Measurements from ENCODE around the gene COPG1. TPM values are rescaled to one million over a fixed set of nuclear protein-coding genes. Genes with fewer than 3 reads are reported as not detected.

Gene COPG1
- total and polyA plus RNA-seq, 2 of the 13 experiments (the other 11 are each of a cell fraction or from before 2014, with no cell fraction given) = 98.6 to 166 TPM

DNA sequence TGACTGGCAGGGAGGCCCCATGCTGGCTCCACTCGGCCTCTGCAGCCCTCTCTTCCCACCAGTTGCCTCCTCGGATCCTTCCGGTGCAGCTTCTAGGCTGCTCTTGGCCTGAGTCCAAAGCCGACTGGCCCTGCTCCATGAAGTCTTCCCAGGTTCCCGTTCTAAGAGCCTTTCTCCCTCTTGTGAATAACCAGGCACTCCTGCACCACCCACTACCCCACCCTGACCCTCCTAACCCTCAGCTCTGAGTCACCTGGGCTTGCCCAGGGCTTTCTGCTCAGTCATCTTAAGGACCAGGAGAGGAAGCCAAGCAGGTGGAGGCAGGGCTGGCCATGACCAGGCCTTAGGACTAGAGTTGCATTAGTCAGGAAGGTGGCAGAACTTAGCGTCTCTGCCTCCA is 37.6 kb upstream of the COPG1 start (continued):
- TF ChIP-seq PATZ1 (CRISPR knock-in tag; IDR thresholded peaks at IDR 0.05) = no peak
- TF ChIP-seq MYC (CRISPR knock-in tag; IDR thresholded peaks at IDR 0.05; ENCODE audit: borderline replicate concordance) = 0 out of 2 replicates have a peak, but pooled peaks have one; percentile 36
- TF ChIP-seq FOXP4 (CRISPR knock-in tag; IDR thresholded peaks at IDR 0.05) = 0 out of 2 replicates have a peak, but pooled peaks have one; percentile 19
- no peak for TF ChIP-seq HOXA7 (CRISPR knock-in tag; IDR thresholded peaks at IDR 0.05)
- TF ChIP-seq ZNF234 (CRISPR knock-in tag; conservative IDR thresholded peaks at IDR 0.05) = no peak
- TF ChIP-seq SP140L (CRISPR knock-in tag; IDR thresholded peaks at IDR 0.05; ENCODE audit: borderline replicate concordance) = no peak
- peak; percentile 18; the same call in 1 of the 2 replicates for TF ChIP-seq NFKB2 (CRISPR knock-in tag; IDR thresholded peaks at IDR 0.05; ENCODE audit: borderline replicate concordance)
- peak; percentile 30; the same call in 1 of the 2 replicates for TF ChIP-seq PHF8 (CRISPR knock-in tag; IDR thresholded peaks at IDR 0.05)
- TF ChIP-seq TARDBP (CRISPR knock-in tag; IDR thresholded peaks at IDR 0.05) = no peak
- TF ChIP-seq ZNF10 (CRISPR knock-in tag; IDR thresholded peaks at IDR 0.05; ENCODE audit: borderline replicate concordance, low read depth) = no peak
- peak; percentile 39; the same call in 1 of the 2 replicates for TF ChIP-seq NFE2 (CRISPR knock-in tag; IDR thresholded peaks at IDR 0.05)
- no peak for TF ChIP-seq ZNF562 (CRISPR knock-in tag; IDR thresholded peaks at IDR 0.05; ENCODE audit: borderline replicate concordance)
- TF ChIP-seq ATAD3A (CRISPR knock-in tag; IDR thresholded peaks at IDR 0.05) = no peak
- TF ChIP-seq ZNF44 (CRISPR knock-in tag; IDR thresholded peaks at IDR 0.05) = no peak
- TF ChIP-seq ZNF430 (CRISPR knock-in tag; IDR thresholded peaks at IDR 0.05) = no peak
- TF ChIP-seq KLF11 (CRISPR knock-in tag; IDR thresholded peaks at IDR 0.05) = no peak
- no peak for TF ChIP-seq ZKSCAN8 (CRISPR knock-in tag; IDR thresholded peaks at IDR 0.05; ENCODE audit: borderline replicate concordance)
- TF ChIP-seq CHD4 (IDR thresholded peaks at IDR 0.05; ENCODE audit: borderline replicate concordance, low read length) = no peak
- no peak for TF ChIP-seq RFX1 (IDR thresholded peaks at IDR 0.05)
- no peak for TF ChIP-seq NFRKB (IDR thresholded peaks at IDR 0.05)
- TF ChIP-seq ZNF530 (CRISPR knock-in tag; IDR thresholded peaks at IDR 0.05; ENCODE audit: low read depth) = no peak
- no peak for TF ChIP-seq AKAP8 (CRISPR knock-in tag; IDR thresholded peaks at IDR 0.05)
- no peak for TF ChIP-seq HNF4A (CRISPR knock-in tag; IDR thresholded peaks at IDR 0.05)
- TF ChIP-seq ZNF367 (CRISPR knock-in tag; IDR thresholded peaks at IDR 0.05; ENCODE audit: borderline replicate concordance) = no peak
- TF ChIP-seq TSC22D2 (CRISPR knock-in tag; IDR thresholded peaks at IDR 0.05; ENCODE audit: borderline replicate concordance) = no peak
- peak; percentile 48 for TF ChIP-seq ZMYM3 (CRISPR knock-in tag; IDR thresholded peaks at IDR 0.05)
- TF ChIP-seq, protein P1, sequence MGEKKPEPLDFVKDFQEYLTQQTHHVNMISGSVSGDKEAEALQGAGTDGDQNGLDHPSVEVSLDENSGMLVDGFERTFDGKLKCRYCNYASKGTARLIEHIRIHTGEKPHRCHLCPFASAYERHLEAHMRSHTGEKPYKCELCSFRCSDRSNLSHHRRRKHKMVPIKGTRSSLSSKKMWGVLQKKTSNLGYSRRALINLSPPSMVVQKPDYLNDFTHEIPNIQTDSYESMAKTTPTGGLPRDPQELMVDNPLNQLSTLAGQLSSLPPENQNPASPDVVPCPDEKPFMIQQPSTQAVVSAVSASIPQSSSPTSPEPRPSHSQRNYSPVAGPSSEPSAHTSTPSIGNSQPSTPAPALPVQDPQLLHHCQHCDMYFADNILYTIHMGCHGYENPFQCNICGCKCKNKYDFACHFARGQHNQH (CRISPR knock-in tag; IDR thresholded peaks at IDR 0.05) = 0 out of 2 replicates have a peak, but pooled peaks have one; percentile 17
- peak; percentile 68 for TF ChIP-seq FOSL2 (CRISPR knock-in tag; IDR thresholded peaks at IDR 0.05)
- no peak for TF ChIP-seq KMT2A (CRISPR knock-in tag; IDR thresholded peaks at IDR 0.05)
- no peak for TF ChIP-seq RNF2 (conservative IDR thresholded peaks at IDR 0.05; ENCODE audit: low read depth)
- TF ChIP-seq ZNF326 (CRISPR knock-in tag; IDR thresholded peaks at IDR 0.05; ENCODE audit: borderline replicate concordance) = no peak
